ENCODE results near the gene TIMM22.

Gene TIMM22

GRCh38 chr17:1002771-1003555 is 6.0 kb downstream of the TIMM22 start:
- DNase-seq = no peak

GRCh38 chr17:1003633-1003971 is 6.7 kb downstream of the TIMM22 start:
- no peak for DNase-seq

- no peak for DNase-seq
Measured at GRCh38 chr17:1003972-1004768, 7.2 kb downstream of the TIMM22 start.

GRCh38 chr17:1004769-1005295 is 7.9 kb downstream of the TIMM22 start:
- DNase-seq = no peak

- no peak for DNase-seq
Measured at GRCh38 chr17:1005361-1005946, 8.5 kb downstream of the TIMM22 start.

- no peak for DNase-seq
Measured at GRCh38 chr17:1006054-1006453, 9.1 kb downstream of the TIMM22 start.

GRCh38 chr17:1007310-1008007 is 10.5 kb downstream of the TIMM22 start:
- no peak for DNase-seq

GRCh38 chr17:1008008-1008761 is 11.3 kb downstream of the TIMM22 start:
- DNase-seq = no peak

GRCh38 chr17:1009229-1010085 is 12.5 kb downstream of the TIMM22 start:
- DNase-seq = no peak

GRCh38 chr17:1010086-1010450 is 13.1 kb downstream of the TIMM22 start:
- DNase-seq = no peak

- no peak for DNase-seq
Measured at GRCh38 chr17:1010586-1010985, 13.7 kb downstream of the TIMM22 start.

- no peak for DNase-seq
Measured at GRCh38 chr17:1011138-1011537, 14.2 kb downstream of the TIMM22 start.

- DNase-seq = no peak
Measured at GRCh38 chr17:1011760-1012735, 15.1 kb downstream of the TIMM22 start.

GRCh38 chr17:1012823-1013728 is 16.1 kb downstream of the TIMM22 start:
- no peak for DNase-seq

GRCh38 chr17:1013729-1014090 is 16.8 kb downstream of the TIMM22 start:
- DNase-seq = no peak

GRCh38 chr17:1018547-1018946 is 21.6 kb downstream of the TIMM22 start:
- DNase-seq = no peak

GRCh38 chr17:1019451-1019850 is 22.5 kb downstream of the TIMM22 start:
- no peak for DNase-seq

- no peak for DNase-seq
Measured at GRCh38 chr17:1021147-1021546, 24.2 kb downstream of the TIMM22 start.
